Type B pancreatic cell (in vitro differentiated cells): ENCODE measurements around the gene MTMR10. TPM values are rescaled to one million over a fixed set of nuclear protein-coding genes. Genes with fewer than 3 reads are reported as not detected.

ENCODE experiments used
- DNase-seq: peaks from one replicate; pipeline ENCODE4 v3.0.0; 2021; ENCODE audit warnings: mixed read lengths; ENCODE audit not compliant: unreplicated experiment; ENCODE audit errors: extremely low spot score
- H3K27ac Mint-ChIP-seq: 2 replicates; pipeline ENCODE4 v1.8.0; 2021; ENCODE audit warnings: mild to moderate bottlenecking, mixed read lengths
- H3K27me3 Mint-ChIP-seq: 2 replicates; pipeline ENCODE4 v1.8.0; 2021; ENCODE audit warnings: mixed read lengths
- H3K36me3 Mint-ChIP-seq: 2 replicates; pipeline ENCODE4 v1.8.0; 2021; ENCODE audit warnings: mixed read lengths
- H3K4me1 Mint-ChIP-seq: one replicate; pipeline ENCODE4 v1.8.0; 2021; ENCODE audit warnings: mixed read lengths; ENCODE audit not compliant: unreplicated experiment
- H3K4me3 Mint-ChIP-seq: 2 replicates; pipeline ENCODE4 v1.8.0; 2021; ENCODE audit warnings: mild to moderate bottlenecking, mixed read lengths
- H3K9me3 Mint-ChIP-seq: 2 replicates; pipeline ENCODE4 v1.8.0; 2021; ENCODE audit warnings: mixed read lengths
- CTCF ChIP-seq: fragments of 200-600 bp; sonication (generic); conservative IDR thresholded peaks from 2 replicates; pipeline ENCODE4 v1.5.0; 2021; ENCODE audit warnings: antibody characterized with exemption, mild to moderate bottlenecking
- total RNA-seq: library from RNA; stranded (reverse); gene quantifications from 2 replicates; pipeline ENCODE4 v1.2.1, GENCODE V29; 2021; ENCODE audit warnings: low replicate concordance

The MTMR10 gene
- total RNA-seq, 1 donor from 2014 or later, result 16.7 TPM

GRCh38 chr15:30903497-30904187 lies 87.8 kb downstream of the MTMR10 start, which contains the start of gene FAN1:
TSS of gene FAN1 (plus strand) at chr15:30903915. CDS start at chr15:30904664, 749 bp downstream.
- H3K4me1 Mint-ChIP-seq, result peaks cover 24% of the 10 kb centered on the region
- peaks cover 5% of the 10 kb centered on the region for H3K36me3 Mint-ChIP-seq
- H3K9me3 Mint-ChIP-seq, result no peaks in the 10 kb centered on the region
- TF ChIP-seq CTCF, result no peak
- H3K27ac Mint-ChIP-seq, result peak within 1 kb of the TSS; percentile 93
- peak; percentile 87 for DNase-seq
- no peaks in the 10 kb centered on the region for H3K27me3 Mint-ChIP-seq
- H3K4me3 Mint-ChIP-seq, result peak within 1 kb of the TSS; percentile 98

GRCh38 chr15:30901889-30902288 lies 89.5 kb downstream of the MTMR10 start:
- Mint-ChIP-seq H3K4me3 (no peak overlapping the region), H3K4me1 (peaks cover 24% of the 10 kb centered on the region), H3K27ac (no peak overlapping the region), H3K36me3 (peaks cover 5% of the 10 kb centered on the region), H3K9me3 (no peaks in the 10 kb centered on the region), H3K27me3 (no peaks in the 10 kb centered on the region)
- DNase-seq, result no peak
- TF ChIP-seq CTCF, result no peak

- no peak for DNase-seq
- no peaks in the 10 kb centered on the region for H3K27me3 Mint-ChIP-seq
- no peaks in the 10 kb centered on the region for H3K36me3 Mint-ChIP-seq
- no peak for TF ChIP-seq CTCF
- H3K4me3 Mint-ChIP-seq, result no peak overlapping the region
- H3K27ac Mint-ChIP-seq, result no peak overlapping the region
- peaks cover 8% of the 10 kb centered on the region for H3K4me1 Mint-ChIP-seq
- no peaks in the 10 kb centered on the region for H3K9me3 Mint-ChIP-seq
Measured at GRCh38 chr15:30896211-30896606, 95.2 kb downstream of the MTMR10 start.

- TF ChIP-seq CTCF, result no peak
- Mint-ChIP-seq H3K27ac (no peak overlapping the region), H3K9me3 (no peaks in the 10 kb centered on the region), H3K27me3 (no peaks in the 10 kb centered on the region), H3K4me3 (no peak overlapping the region), H3K36me3 (no peaks in the 10 kb centered on the region), H3K4me1 (peaks cover 8% of the 10 kb centered on the region)
- DNase-seq, result no peak
Measured at GRCh38 chr15:30895461-30896210, 95.8 kb downstream of the MTMR10 start.

GRCh38 chr15:30889196-30889595 lies 102.2 kb downstream of the MTMR10 start:
- H3K36me3 Mint-ChIP-seq, result no peaks in the 10 kb centered on the region
- no peak for DNase-seq
- H3K27ac Mint-ChIP-seq, result no peak overlapping the region
- H3K9me3 Mint-ChIP-seq, result no peaks in the 10 kb centered on the region
- H3K4me1 Mint-ChIP-seq, result peaks cover under 1% of the 10 kb centered on the region
- TF ChIP-seq CTCF, result no peak
- H3K4me3 Mint-ChIP-seq, result no peak overlapping the region
- H3K27me3 Mint-ChIP-seq, result no peaks in the 10 kb centered on the region

Other genes with a start within 250 kb of the MTMR10 start
- 22.5 and 29.5 TPM in 2 replicates for gene FAN1, start 87.7 kb downstream of the MTMR10 start, total RNA-seq
- gene TRPM1, start 110.1 kb upstream of the MTMR10 start, total RNA-seq, result 9.5 TPM in 1 of 2 replicates, not detected in the other